GM18520 (cell line): Measurements from ENCODE around the gene PXDC1.
A peak's percentile ranks its signal among the peaks of the same experiment; 100 is the strongest.
"Not testable (repeated sequence)": the region's sequence is repeated elsewhere in the genome, so short reads cannot be mapped to it uniquely, and the experiment has no call there.

ENCODE experiments used
- ATAC-seq: cut with Tn5 transposase; IDR thresholded peaks from one replicate; pipeline ENCODE4 v1.9.1; 2021; ENCODE audit not compliant: unreplicated experiment

Gene PXDC1

GRCh38 chr6:3762852-3763251 is 11.3 kb upstream of the PXDC1 start:
- no peak for ATAC-seq

DNA sequence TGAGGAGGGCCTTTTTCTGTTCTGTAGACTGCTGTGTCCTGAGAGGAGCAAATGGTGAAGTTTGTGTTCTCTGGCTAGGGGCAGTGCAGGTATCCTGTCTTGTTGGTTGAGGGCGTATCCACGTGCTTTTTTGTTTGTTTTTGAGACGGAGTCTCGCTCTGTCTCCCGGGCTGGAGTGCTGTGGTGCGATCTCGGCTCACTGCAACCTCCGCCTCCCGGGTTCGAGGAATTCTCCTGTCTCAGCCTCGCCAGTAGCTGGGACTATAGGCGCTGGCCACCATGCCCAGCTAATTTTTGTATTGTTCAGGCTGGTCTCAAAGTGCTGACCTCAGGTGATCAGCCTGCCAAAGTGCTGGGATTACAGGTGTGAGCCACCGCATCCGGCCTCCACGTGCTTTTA is 10.8 kb upstream of the PXDC1 start:
- no peak for ATAC-seq

GRCh38 chr6:3761989-3762270 is 10.4 kb upstream of the PXDC1 start:
- ATAC-seq, result no peak

DNA sequence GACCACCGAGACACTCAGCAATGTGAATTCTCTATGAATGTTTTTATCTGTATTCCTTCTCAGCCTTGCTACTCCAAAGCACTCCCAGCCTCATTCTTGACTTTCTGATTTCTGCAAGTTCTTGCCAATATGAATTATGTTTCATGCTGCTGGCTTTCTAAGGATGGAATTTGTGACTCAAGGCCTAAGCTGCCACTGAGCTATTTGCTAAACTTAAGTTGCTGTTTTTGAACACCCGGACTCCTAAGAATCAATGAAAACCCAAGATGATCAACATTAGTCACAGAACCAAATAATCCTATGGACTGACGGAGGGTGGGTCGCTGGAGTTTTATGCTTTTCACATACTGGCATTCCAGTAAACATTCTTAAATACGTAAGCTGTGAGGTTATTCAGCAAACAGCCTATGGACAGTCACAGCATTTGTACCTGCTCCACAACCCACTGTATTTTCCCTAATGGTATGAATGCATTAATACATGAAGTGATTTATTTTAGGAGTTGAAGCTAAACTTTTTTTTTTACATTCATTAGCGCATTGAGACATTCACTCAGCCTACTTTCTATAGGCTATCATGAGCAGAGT is 8.2 kb upstream of the PXDC1 start:
- ATAC-seq, result no peak

- ATAC-seq, result no peak
Observed at GRCh38 chr6:3758842-3759144, 7.3 kb upstream of the PXDC1 start.

GRCh38 chr6:3757998-3758841 is 6.7 kb upstream of the PXDC1 start:
- ATAC-seq, result not testable (repeated sequence)

GRCh38 chr6:3757241-3757641 is 5.7 kb upstream of the PXDC1 start:
- ATAC-seq, result no peak

- no peak for ATAC-seq
Observed at GRCh38 chr6:3756546-3756945, 5.0 kb upstream of the PXDC1 start.

DNA sequence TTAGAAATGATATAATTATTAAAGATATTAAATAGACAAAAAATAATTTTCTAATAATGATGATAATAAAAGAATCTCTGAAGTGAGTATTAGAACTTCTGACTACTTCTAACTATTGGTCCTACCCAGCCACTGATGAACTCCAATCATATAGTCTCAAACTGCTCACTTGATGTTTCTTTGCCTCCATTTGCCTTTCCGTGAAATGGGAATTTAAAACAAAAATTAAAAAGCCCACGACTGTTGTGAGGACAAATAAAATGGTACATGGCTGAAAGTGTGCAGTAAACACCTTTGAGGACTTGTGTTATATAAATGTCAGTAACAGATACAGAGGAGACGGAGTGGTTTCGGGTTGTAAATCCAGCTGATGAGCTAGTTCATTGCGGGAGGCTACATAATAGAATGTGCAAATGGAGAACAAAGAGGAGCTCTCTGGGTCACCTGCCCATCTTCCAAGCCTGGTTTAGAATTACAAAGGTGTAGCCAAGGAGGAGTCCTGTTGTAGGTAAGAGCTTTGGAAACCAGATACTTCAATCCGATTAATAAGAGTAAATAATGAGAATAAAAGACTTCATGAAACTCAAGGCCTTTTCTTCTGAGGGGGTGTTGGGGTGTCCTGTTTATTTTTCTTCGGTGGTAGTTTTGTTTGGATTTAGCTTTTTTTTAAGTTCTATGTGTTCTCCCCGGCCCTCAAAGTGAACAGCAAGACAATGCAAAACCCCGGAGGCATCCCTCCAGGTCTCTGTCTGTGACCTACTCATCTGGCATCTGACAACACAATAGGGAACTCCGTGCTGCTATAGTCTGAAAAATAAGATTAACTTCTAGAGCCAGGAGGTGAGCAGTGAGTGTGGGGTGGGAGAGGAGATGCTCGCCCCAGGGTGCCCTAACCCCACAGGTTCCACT is 4.4 kb upstream of the PXDC1 start:
- ATAC-seq, result no peak

DNA sequence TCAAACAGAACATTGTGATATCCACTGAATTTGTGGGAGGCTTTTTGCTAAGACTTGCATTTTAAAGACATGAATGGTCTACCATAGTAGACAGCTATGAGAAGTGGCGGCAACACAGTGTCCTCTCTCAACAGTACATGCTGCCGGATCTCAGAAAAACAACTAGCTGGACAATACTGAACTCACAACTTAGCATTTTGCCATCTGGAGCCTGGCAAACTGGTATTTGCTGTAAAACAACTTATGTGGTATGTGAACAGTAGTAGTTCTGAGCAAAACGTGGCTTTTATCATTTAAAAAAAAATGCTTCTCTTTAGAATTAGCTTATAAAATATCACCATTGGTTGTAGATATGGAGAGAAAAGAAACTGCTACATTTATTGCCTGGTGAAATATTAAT is 3.3 kb upstream of the PXDC1 start:
- ATAC-seq, result no peak

DNA sequence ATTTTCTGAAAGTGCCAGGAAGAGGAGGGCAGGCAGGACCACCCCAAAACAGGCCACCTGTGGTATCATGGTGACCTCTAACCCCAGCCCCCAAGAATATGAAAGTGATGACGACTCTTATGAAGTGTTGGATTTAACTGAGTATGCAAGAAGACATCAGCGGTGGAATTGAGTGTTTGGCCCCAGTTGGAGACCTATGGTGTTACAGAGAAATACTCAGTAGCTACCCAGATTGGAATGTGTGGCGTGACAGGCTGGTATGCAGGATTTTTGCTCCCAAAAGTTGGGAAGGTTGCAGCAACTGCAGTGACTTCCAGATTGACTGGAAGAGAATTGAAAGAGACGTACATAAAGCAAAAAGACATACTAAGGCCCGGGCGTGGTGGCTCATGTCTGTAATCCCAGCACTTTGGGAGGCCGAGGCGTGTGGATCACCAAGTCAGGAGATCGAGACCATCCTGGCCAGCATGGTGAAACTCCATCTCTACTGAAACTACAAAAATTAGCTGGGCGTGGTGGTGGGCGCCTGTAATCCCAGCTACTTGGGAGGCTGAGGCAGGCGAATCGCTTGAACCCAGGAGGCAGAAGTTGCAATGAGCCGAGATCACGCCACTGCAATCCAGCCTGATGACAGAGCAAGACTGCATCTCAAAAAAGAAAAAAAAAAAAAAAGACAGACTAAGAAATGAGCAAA is 2.7 kb upstream of the PXDC1 start:
- not testable (repeated sequence) for ATAC-seq

- ATAC-seq, result no peak
Observed at GRCh38 chr6:3753228-3753835, 1.8 kb upstream of the PXDC1 start.

DNA sequence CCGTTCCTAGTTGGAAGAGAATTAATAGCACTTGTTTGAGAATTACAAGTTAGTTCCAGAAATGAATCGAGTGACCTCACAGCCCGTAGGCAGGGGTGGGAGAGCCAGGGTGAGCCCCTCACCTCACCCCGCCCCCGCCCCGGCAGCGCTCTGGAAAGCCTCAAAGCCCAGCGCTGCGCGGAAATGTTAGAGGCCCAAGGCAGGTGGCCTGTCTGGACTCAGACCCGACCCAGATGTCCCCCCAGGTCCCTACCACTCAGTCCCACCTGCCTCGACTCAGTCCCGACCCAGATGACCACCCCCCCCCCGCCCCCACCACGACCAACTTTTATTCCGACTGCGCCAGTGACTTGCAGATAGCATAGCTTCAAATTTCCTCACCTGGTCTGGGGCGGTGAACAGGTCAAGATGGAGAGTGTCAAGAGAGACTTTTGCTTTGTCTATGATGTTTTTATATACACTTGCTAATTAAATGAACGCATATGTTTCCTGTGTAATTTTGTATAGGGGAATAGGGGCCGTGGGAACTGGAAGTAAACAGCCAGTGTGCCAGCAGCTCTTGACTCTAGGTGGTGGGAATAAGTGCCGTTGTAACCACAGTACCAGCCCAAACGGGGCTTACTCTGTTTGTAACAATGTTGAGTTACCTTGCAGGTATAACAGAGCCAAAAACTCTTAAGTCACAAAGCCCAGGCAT is 1.2 kb upstream of the PXDC1 start:
- no peak for ATAC-seq

- peak; percentile 57 for ATAC-seq
Observed at GRCh38 chr6:3751730-3752530, 417 bp upstream of the PXDC1 start.

GRCh38 chr6:3750317-3751076 is 1.0 kb downstream of the PXDC1 start:
- ATAC-seq, result no peak

DNA sequence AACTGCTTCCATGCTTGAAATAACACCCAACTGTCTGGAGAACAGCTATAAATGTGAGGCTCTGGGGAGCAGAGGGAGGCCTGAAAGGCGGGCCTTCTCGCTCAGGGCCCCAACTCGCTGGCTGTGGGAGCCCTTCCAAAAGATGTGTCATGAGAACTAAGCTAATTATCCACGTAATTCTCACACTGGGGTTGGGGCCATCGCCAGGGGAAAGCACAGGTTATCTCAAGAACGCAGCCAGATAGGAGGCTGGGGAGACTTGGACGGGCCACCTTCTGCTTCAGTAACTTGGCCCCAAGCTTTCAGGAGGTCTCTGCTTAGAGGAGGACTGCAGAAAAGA is 1.6 kb downstream of the PXDC1 start:
- ATAC-seq, result no peak

DNA sequence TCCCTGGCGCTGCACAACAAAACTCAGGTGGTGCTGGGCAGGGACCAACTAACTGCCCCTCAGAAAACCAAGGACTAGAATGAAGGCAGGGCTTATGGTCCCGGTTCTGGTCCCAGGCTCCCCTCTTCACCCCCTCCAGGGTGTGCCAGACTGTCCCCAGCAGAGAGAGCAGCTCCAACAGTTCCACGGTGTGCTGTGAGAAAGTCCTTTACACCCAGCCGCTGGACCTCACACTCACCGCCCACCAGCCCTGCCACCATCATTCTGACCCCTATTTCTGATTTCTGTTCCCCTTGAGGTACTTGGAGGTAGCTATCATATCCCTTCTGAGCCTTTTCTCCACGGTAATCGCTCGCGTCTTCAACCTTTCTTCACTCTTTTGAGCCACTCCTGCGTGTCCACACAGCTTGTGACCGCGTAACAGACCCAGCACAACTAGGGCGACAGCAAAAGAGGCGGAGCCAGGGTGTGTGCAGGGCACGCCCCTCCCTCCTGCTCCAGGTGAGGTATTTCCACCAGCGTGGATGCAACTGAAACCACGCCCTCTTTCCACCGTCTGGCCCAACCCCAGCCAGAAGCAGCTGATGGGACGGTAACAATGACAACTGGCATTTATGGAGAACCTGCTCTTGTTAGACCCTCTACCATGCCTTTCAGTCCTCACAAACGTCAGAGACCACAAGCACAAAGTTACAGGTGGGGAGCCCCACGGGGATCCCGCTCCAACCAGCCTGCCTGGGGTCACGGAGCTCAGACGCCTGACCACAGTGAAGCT is 2.3 kb downstream of the PXDC1 start:
- ATAC-seq, result no peak
